Upper lobe of right lung (tissue), 1 donor: ENCODE results near the gene POC1A. TPM values are rescaled to one million over a fixed set of nuclear protein-coding genes. Genes with fewer than 3 reads are reported as not detected.

Experiments
- ATAC-seq: fragments of 200-7000 bp; cut with Tn5 transposase; one replicate; pipeline ENCODE4 v1.9.1; 2020; ENCODE audit warnings: mild to moderate bottlenecking, moderate library complexity
- DNase-seq: peaks from one replicate; pipeline ENCODE4 v3.0.0-alpha.2; 2020
- H3K27ac ChIP-seq: fragments of 200-600 bp; one replicate; pipeline ENCODE4 v1.8.0; 2022
- H3K27me3 ChIP-seq: fragments of 200-600 bp; one replicate; pipeline ENCODE4 v1.8.0; 2022; ENCODE audit warnings: mild to moderate bottlenecking
- H3K36me3 ChIP-seq: fragments of 200-600 bp; one replicate; pipeline ENCODE4 v1.8.0; 2022
- H3K4me1 ChIP-seq: fragments of 200-600 bp; one replicate; pipeline ENCODE4 v1.8.0; 2022
- H3K4me3 ChIP-seq: fragments of 200-600 bp; one replicate; pipeline ENCODE4 v1.8.0; 2022; ENCODE audit warnings: mild to moderate bottlenecking
- H3K9me3 ChIP-seq: fragments of 200-600 bp; one replicate; pipeline ENCODE4 v1.8.0; 2022
- intact Hi-C: fragments of 100-400 bp; cut with DNase I; formaldehyde crosslinking; loops from one replicate; pipeline ENCODE4 v1.11.0; 2022
- total RNA-seq: library from RNA; stranded (reverse); fragmentation: NEBNext Ultra II Directional; extraction: Animal tissue kit (Norgen Biotek cat#: 25700); gene quantifications from one replicate; pipeline ENCODE4 v1.2.1, GENCODE V29; 2021
- TF ChIP-seq, protein P1 (sequence below): fragments of 200-600 bp; IDR thresholded peaks from one replicate; pipeline ENCODE4 v1.8.0; 2022; ENCODE audit warnings: antibody characterized with exemption
- donor health status: DM: no; HTN: yes; CAD: no; lungs with severe emphysema.

Gene POC1A
- total RNA-seq, 1 donor from 2014 or later, result 2.5 TPM

GRCh38 chr3:52188556-52188955 lies 34.3 kb upstream of the POC1A start:
- TF ChIP-seq, protein P1, sequence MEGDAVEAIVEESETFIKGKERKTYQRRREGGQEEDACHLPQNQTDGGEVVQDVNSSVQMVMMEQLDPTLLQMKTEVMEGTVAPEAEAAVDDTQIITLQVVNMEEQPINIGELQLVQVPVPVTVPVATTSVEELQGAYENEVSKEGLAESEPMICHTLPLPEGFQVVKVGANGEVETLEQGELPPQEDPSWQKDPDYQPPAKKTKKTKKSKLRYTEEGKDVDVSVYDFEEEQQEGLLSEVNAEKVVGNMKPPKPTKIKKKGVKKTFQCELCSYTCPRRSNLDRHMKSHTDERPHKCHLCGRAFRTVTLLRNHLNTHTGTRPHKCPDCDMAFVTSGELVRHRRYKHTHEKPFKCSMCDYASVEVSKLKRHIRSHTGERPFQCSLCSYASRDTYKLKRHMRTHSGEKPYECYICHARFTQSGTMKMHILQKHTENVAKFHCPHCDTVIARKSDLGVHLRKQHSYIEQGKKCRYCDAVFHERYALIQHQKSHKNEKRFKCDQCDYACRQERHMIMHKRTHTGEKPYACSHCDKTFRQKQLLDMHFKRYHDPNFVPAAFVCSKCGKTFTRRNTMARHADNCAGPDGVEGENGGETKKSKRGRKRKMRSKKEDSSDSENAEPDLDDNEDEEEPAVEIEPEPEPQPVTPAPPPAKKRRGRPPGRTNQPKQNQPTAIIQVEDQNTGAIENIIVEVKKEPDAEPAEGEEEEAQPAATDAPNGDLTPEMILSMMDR, result no peak
- ATAC-seq, result no peak
- DNase-seq, result no peak
- intact Hi-C loops, result no loop called here
- H3K27ac ChIP-seq, result no peak overlapping the region
- H3K4me1 ChIP-seq, result peaks cover 22% of the 10 kb centered on the region
- H3K36me3 ChIP-seq, result no peaks in the 10 kb centered on the region
- no peaks in the 10 kb centered on the region for H3K27me3 ChIP-seq
- no peak overlapping the region for H3K4me3 ChIP-seq
- no peaks in the 10 kb centered on the region for H3K9me3 ChIP-seq

- intact Hi-C loops, result no loop called here
- H3K4me3 ChIP-seq, result no peak overlapping the region
- TF ChIP-seq, protein P1, result no peak
- H3K9me3 ChIP-seq, result no peaks in the 10 kb centered on the region
- no peak overlapping the region for H3K27ac ChIP-seq
- DNase-seq (peak; percentile 15), ATAC-seq (no peak)
- H3K4me1 ChIP-seq, result peaks cover 22% of the 10 kb centered on the region
- no peaks in the 10 kb centered on the region for H3K36me3 ChIP-seq
- no peaks in the 10 kb centered on the region for H3K27me3 ChIP-seq
Measured at GRCh38 chr3:52186729-52187128, 32.5 kb upstream of the POC1A start.

DNA sequence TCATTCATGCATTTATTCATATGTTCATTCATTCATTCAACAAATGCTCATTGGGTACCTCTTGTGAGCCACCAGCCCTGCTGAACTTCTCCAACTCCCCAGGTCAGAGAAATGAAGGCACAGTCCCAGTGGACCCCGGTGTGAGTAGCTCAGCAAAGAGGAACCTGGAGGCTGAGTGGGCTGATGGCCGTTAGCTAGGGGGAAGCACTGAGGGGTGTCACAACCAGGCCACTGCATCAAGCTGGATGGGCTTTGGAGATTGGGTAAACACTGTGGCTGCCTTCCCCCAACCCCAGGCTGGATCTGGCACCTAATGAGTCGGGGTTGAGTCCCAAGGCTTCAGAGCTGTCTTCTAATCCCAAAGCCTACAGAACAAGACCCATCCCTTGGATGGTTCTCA lies 31.6 kb upstream of the POC1A start:
- no peaks in the 10 kb centered on the region for H3K9me3 ChIP-seq
- no peaks in the 10 kb centered on the region for H3K36me3 ChIP-seq
- ATAC-seq (peak; percentile 66), DNase-seq (no peak)
- no peak overlapping the region for H3K27ac ChIP-seq
- peaks cover 15% of the 10 kb centered on the region for H3K4me1 ChIP-seq
- H3K27me3 ChIP-seq, result no peaks in the 10 kb centered on the region
- intact Hi-C loops, result no loop called here
- TF ChIP-seq, protein P1, result no peak
- H3K4me3 ChIP-seq, result no peak overlapping the region

GRCh38 chr3:52185311-52185710 lies 31.1 kb upstream of the POC1A start:
- no peaks in the 10 kb centered on the region for H3K9me3 ChIP-seq
- intact Hi-C loops, result no loop called here
- TF ChIP-seq, protein P1, result no peak
- DNase-seq (no peak), ATAC-seq (no peak)
- H3K4me1 ChIP-seq, result peaks cover 10% of the 10 kb centered on the region
- no peak overlapping the region for H3K27ac ChIP-seq
- H3K36me3 ChIP-seq, result no peaks in the 10 kb centered on the region
- H3K4me3 ChIP-seq, result no peak overlapping the region
- no peaks in the 10 kb centered on the region for H3K27me3 ChIP-seq

DNA sequence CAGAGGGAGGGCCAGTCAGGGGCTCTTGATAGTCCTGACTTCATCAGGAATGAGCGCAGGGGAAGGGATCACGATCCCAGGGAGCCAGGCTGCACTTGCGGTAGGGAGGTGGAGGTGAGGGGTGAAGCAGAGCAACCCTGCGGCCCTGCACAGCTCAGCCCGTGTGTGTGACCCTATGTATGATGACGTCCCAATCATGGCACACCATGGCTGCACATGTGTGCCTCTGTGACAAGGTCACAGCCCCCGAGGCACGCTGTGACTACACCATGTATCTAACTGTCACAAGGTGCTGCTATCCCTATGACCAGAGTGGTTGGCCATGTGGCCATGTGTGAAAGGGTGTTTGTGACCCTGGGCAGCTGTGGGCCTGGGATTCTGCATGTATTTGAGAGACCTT lies 30.5 kb upstream of the POC1A start:
- no peaks in the 10 kb centered on the region for H3K36me3 ChIP-seq
- H3K4me3 ChIP-seq, result no peak overlapping the region
- peaks cover 4% of the 10 kb centered on the region for H3K4me1 ChIP-seq
- DNase-seq (peak; percentile 42), ATAC-seq (no peak)
- H3K27me3 ChIP-seq, result no peaks in the 10 kb centered on the region
- H3K27ac ChIP-seq, result no peak overlapping the region
- intact Hi-C loops, result no loop called here
- TF ChIP-seq, protein P1, result no peak
- no peaks in the 10 kb centered on the region for H3K9me3 ChIP-seq

DNA sequence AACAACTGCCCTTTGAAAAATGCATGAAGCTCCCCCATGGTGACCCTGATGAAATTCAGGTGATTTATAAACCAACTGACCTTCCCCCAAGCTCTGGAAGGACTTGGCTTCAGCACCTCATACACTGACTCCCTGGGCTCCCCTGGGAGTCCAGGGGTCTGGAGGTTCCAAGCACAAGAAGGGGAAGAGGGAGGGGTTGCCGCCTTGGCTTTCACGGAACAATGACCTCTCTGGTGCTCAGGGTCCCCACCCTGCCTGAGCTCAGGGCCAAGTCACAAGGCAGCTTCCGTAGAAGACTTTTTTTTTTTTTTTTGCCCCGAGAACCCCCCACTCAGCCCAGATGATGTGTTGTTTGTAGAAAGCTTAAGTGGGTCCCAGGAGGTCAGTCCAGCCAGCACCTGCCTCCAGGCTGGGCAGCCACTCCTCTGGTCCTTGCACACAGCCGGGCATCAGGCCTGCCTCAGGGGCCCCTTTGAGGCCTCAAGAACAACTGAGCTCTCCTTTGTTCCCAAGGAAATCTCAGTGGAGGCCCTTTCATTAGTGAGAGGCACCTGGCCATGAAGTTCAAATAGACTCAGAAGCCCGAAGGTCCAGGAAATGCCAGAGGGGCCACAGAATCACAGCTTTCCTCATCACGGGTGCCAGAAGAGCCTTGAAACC lies 29.7 kb upstream of the POC1A start:
- TF ChIP-seq, protein P1, result no peak
- H3K27me3 ChIP-seq, result no peaks in the 10 kb centered on the region
- H3K36me3 ChIP-seq, result no peaks in the 10 kb centered on the region
- H3K4me1 ChIP-seq, result no peaks in the 10 kb centered on the region
- intact Hi-C loops, result no loop called here
- no peak overlapping the region for H3K27ac ChIP-seq
- ATAC-seq (no peak), DNase-seq (peak; percentile 49)
- no peak overlapping the region for H3K4me3 ChIP-seq
- no peaks in the 10 kb centered on the region for H3K9me3 ChIP-seq
